HepG2 (cell line): ENCODE data around the gene LIG4.

ENCODE experiments used
- CTCF ChIP-seq: sonication (generic); formaldehyde crosslinking; IDR thresholded peaks from 2 replicates; pipeline ENCODE4 v1.5.0; 2020; ENCODE audit warnings: mild to moderate bottlenecking, missing genetic modification reagents, moderate library complexity
- EED ChIP-seq: sonication (generic); formaldehyde crosslinking; IDR thresholded peaks from 2 replicates; pipeline ENCODE4 v1.5.0; 2020; ENCODE audit warnings: mild to moderate bottlenecking, missing genetic modification reagents
- EP300 ChIP-seq, 3 experiments: sonication (generic) in 1 of 3; formaldehyde crosslinking in 1 of 3; IDR thresholded peaks; 2 replicates each; pipeline versions ENCODE4 v1.5.1 to v1.6.1; 2011 to 2020; ENCODE audit warnings: low read depth in 2 of 3, low read length in 2 of 3, borderline replicate concordance in 1 of 3, improper control_type of control experiment in 1 of 3, mild to moderate bottlenecking in 1 of 3, missing genetic modification reagents in 1 of 3, moderate library complexity in 1 of 3
- GABPA ChIP-seq, 2 experiments: IDR thresholded peaks; 2 replicates each; pipeline ENCODE4 v1.6.1; 2011 to 2016; ENCODE audit warnings: low read depth in 2 of 2, low read length in 1 of 2, missing biosample characterization in 1 of 2, missing genetic modification characterization in 1 of 2
- NFE2L1 ChIP-seq: sonication (generic); formaldehyde crosslinking; IDR thresholded peaks from 2 replicates; pipeline ENCODE4 v1.4.0; 2020; ENCODE audit warnings: missing genetic modification reagents, mild to moderate bottlenecking, borderline replicate concordance
- RNF2 ChIP-seq: fragments of 450-650 bp; conservative IDR thresholded peaks from 2 replicates; pipeline ENCODE4 v1.6.1; 2016; ENCODE audit warnings: low read depth
- SRSF9 ChIP-seq: fragments of 200-400 bp; formaldehyde crosslinking; IDR thresholded peaks from 2 replicates; pipeline ENCODE4 v1.6.1; 2018; ENCODE audit warnings: borderline replicate concordance, mild to moderate bottlenecking, low read depth, low read length; ENCODE audit not compliant: insufficient read depth, poor library complexity, severe bottlenecking
- ZBTB39 ChIP-seq: sonication (generic); formaldehyde crosslinking; IDR thresholded peaks from 2 replicates; pipeline ENCODE4 v1.5.0; 2020; ENCODE audit warnings: missing genetic modification reagents
- ZNF30 ChIP-seq: sonication (generic); formaldehyde crosslinking; IDR thresholded peaks from 2 replicates; pipeline ENCODE4 v1.5.0; 2020; ENCODE audit warnings: mild to moderate bottlenecking, missing genetic modification reagents
- ZNF543 ChIP-seq: sonication (generic); formaldehyde crosslinking; IDR thresholded peaks from 2 replicates; pipeline ENCODE4 v1.4.0; 2020; ENCODE audit warnings: mild to moderate bottlenecking, missing genetic modification reagents
- TF ChIP-seq, protein P1 (sequence below): IDR thresholded peaks from 2 replicates; pipeline ENCODE4 v1.6.1; 2016; ENCODE audit warnings: low read depth, missing genetic modification reagents, missing compliant biosample characterization

DNA sequence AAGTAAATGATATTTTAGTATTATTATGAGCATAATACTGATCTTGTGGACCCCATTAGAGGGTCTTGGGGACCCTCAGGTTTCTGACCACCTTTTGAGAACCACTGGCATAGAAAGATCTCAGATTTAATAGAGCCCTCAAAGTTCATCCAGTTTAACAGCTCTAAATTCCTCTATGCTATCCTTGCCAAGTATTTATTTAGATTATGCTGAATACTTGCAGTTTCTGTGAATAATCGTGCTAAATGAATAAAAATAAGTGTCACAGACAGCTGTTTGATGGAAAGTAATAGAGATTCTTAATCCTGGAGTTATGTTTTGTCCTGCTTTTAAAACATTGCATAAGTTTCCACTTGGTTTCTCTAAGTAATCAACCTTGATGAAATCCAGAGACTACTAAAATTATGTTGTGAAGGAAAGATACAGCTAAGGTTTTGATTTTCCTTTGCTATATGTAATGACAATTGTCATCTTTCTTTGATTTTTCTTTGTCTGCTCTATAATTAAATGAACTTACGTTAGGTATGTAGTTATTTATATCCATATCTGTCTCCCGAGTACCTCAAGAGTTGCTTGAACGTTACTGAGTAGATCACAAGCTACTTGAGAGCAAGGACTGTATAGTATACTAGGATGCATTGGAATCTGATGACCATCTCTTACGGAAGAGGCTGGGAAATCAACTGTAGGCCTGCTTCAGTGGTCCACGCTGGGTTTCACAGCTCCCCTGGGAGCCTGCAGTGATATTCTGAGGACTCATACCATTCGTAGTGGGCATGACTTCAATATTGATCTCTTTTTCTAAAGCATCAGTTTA lies 8.6 kb upstream of the LIG4 start:
- TF ChIP-seq ZNF543 (CRISPR knock-in tag) (no peak), RNF2 (no peak), NFE2L1 (no peak), SRSF9 (no peak), EP300 (IDR thresholded peaks at IDR 0.05; ENCODE audit: low read depth in 2 of 2, low read length in 2 of 2) (no peak), EP300 (CRISPR knock-in tag; IDR thresholded peaks at IDR 0.05; ENCODE audit: borderline replicate concordance) (no peak), EED (no peak), CTCF (CRISPR knock-in tag) (no peak), GABPA (IDR thresholded peaks at IDR 0.05; ENCODE audit: low read depth, low read length) (no peak), GABPA (CRISPR knock-in tag; IDR thresholded peaks at IDR 0.05; ENCODE audit: low read depth) (no peak), ZBTB39 (CRISPR knock-in tag) (no peak), ZNF30 (CRISPR knock-in tag) (no peak)
- TF ChIP-seq, protein P1, sequence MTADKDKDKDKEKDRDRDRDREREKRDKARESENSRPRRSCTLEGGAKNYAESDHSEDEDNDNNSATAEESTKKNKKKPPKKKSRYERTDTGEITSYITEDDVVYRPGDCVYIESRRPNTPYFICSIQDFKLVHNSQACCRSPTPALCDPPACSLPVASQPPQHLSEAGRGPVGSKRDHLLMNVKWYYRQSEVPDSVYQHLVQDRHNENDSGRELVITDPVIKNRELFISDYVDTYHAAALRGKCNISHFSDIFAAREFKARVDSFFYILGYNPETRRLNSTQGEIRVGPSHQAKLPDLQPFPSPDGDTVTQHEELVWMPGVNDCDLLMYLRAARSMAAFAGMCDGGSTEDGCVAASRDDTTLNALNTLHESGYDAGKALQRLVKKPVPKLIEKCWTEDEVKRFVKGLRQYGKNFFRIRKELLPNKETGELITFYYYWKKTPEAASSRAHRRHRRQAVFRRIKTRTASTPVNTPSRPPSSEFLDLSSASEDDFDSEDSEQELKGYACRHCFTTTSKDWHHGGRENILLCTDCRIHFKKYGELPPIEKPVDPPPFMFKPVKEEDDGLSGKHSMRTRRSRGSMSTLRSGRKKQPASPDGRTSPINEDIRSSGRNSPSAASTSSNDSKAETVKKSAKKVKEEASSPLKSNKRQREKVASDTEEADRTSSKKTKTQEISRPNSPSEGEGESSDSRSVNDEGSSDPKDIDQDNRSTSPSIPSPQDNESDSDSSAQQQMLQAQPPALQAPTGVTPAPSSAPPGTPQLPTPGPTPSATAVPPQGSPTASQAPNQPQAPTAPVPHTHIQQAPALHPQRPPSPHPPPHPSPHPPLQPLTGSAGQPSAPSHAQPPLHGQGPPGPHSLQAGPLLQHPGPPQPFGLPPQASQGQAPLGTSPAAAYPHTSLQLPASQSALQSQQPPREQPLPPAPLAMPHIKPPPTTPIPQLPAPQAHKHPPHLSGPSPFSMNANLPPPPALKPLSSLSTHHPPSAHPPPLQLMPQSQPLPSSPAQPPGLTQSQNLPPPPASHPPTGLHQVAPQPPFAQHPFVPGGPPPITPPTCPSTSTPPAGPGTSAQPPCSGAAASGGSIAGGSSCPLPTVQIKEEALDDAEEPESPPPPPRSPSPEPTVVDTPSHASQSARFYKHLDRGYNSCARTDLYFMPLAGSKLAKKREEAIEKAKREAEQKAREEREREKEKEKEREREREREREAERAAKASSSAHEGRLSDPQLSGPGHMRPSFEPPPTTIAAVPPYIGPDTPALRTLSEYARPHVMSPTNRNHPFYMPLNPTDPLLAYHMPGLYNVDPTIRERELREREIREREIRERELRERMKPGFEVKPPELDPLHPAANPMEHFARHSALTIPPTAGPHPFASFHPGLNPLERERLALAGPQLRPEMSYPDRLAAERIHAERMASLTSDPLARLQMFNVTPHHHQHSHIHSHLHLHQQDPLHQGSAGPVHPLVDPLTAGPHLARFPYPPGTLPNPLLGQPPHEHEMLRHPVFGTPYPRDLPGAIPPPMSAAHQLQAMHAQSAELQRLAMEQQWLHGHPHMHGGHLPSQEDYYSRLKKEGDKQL (CRISPR knock-in tag), result no peak
